ENCODE results near the gene POLR2L. TPM values are rescaled to one million over a fixed set of nuclear protein-coding genes. Genes with fewer than 3 reads are reported as not detected.

The POLR2L gene
- total and polyA plus RNA-seq, 9 donors, result 4.9 to 89.3 (median 62.7) TPM

DNA sequence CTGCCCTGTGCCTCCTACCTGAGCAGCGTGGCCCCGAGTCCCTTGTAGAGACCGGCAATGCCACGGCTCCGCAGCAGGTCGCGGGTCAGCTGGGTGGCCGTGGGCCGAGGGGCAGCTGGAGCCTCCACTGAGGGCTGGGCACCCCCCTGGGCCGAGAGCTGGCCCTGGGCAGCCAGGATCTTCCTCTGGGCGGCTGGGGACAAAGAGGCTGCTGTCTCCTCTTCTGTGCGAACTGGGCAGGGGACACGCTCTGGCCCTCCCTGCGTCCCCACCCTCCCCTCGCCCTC, 49.9 kb downstream of the POLR2L start:
- Histone ChIP-seq H3K9me3 (no peaks in the 10 kb centered on the region), H3K27me3 (no peaks in the 10 kb centered on the region), H3K4me3 (no peak overlapping the region), H3K27ac (no peak overlapping the region), H3K4me1 (ENCODE audit: insufficient read depth) (peaks cover 13% of the 10 kb centered on the region), H3K36me3 (no peaks in the 10 kb centered on the region)
- WGBS, 3 donors, result 89 to 92% (median 92%) methylated on average over 15 of the region's 15 CpGs
- no peak for DNase-seq
- TF ChIP-seq, protein P1, sequence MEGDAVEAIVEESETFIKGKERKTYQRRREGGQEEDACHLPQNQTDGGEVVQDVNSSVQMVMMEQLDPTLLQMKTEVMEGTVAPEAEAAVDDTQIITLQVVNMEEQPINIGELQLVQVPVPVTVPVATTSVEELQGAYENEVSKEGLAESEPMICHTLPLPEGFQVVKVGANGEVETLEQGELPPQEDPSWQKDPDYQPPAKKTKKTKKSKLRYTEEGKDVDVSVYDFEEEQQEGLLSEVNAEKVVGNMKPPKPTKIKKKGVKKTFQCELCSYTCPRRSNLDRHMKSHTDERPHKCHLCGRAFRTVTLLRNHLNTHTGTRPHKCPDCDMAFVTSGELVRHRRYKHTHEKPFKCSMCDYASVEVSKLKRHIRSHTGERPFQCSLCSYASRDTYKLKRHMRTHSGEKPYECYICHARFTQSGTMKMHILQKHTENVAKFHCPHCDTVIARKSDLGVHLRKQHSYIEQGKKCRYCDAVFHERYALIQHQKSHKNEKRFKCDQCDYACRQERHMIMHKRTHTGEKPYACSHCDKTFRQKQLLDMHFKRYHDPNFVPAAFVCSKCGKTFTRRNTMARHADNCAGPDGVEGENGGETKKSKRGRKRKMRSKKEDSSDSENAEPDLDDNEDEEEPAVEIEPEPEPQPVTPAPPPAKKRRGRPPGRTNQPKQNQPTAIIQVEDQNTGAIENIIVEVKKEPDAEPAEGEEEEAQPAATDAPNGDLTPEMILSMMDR (IDR thresholded peaks at IDR 0.05), result no peak
- TF ChIP-seq POLR2A (IDR thresholded peaks at IDR 0.05), result no peak
- no peak for TF ChIP-seq EP300 (IDR thresholded peaks at IDR 0.05)
- intact Hi-C loops (cut with DNase I), result no loop called here

DNA sequence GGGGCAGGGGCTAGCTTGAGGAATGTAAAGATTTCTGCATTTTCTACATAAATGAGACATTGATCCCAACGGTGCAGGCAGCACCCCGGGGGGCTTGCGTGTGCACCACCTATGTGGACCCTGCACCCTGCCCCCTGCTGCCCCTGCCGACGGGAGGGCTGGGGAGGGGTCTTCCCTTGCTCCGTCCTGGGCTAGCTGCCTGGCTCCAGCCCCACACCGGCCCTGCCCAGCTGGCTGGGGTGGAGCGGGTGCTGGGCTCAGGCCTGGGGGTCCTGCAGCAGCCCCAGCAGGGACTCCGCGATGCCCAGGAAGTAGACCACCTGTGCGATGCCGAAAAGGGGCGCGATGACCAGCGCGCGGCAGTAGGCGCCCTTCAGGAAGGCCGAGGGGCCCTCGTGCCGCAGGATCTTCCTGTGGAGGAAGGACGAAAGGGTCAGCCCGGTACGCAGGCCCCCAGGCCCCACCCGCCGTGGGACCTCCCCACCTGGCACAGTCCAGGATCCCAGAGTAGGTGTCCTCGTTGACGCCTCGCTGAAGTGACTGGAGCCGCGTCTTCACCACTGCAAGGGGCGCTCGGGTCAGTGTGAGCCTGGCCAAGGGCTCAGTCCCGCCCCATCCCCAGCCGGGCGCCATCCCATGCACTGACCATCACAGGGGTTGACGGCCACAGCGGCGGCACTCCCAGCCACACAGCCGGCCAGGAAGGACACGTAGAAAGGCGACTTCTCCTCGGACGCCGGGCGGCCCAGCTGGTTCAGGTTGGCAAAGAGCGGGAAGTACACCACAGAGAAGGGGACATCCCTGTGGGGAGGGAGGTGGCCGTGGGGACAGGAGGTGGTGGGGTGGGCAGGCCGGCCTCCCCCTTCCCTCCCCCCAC, 50.4 kb downstream of the POLR2L start:
- 83 to 92% (median 89%) methylated on average over 46 to 49 of the region's 49 CpGs for WGBS, 3 donors
- no peaks in the 10 kb centered on the region for H3K27me3 ChIP-seq

GRCh38 chr11:790721-791564, 51.4 kb downstream of the POLR2L start:
- H3K27me3 ChIP-seq, result no peaks in the 10 kb centered on the region
- intact Hi-C loops (cut with DNase I), result no loop called here
- TF ChIP-seq EP300 (IDR thresholded peaks at IDR 0.05) (no peak), POLR2A (IDR thresholded peaks at IDR 0.05) (no peak)
- TF ChIP-seq, protein P1 (IDR thresholded peaks at IDR 0.05), result no peak
- peaks cover 8% of the 10 kb centered on the region for H3K4me1 ChIP-seq (ENCODE audit: insufficient read depth)
- H3K9me3 ChIP-seq, result no peaks in the 10 kb centered on the region
- DNase-seq, result peak in 1 of 5 donors; percentile 26
- no peak overlapping the region for H3K27ac ChIP-seq
- 54 to 65% (median 62%) methylated on average over 16 to 18 of the region's 18 CpGs for WGBS, 3 donors
- no peak overlapping the region for H3K4me3 ChIP-seq
- H3K36me3 ChIP-seq, result no peaks in the 10 kb centered on the region

More for the DNA sequence above, 50.4 kb downstream of the POLR2L start:
- no peaks in the 10 kb centered on the region for H3K9me3 ChIP-seq
- H3K4me3 ChIP-seq, result no peak overlapping the region
- DNase-seq, result peak in 2 of 5 donors; percentile 26 to 46
- H3K27ac ChIP-seq, result no peak overlapping the region
- no peaks in the 10 kb centered on the region for H3K36me3 ChIP-seq
- TF ChIP-seq, protein P1 (IDR thresholded peaks at IDR 0.05), result no peak
- TF ChIP-seq EP300 (IDR thresholded peaks at IDR 0.05), result no peak
- no peak for TF ChIP-seq POLR2A (IDR thresholded peaks at IDR 0.05)
- intact Hi-C loops (cut with DNase I), result no loop called here
- peaks cover 13% of the 10 kb centered on the region for H3K4me1 ChIP-seq (ENCODE audit: insufficient read depth)

DNA sequence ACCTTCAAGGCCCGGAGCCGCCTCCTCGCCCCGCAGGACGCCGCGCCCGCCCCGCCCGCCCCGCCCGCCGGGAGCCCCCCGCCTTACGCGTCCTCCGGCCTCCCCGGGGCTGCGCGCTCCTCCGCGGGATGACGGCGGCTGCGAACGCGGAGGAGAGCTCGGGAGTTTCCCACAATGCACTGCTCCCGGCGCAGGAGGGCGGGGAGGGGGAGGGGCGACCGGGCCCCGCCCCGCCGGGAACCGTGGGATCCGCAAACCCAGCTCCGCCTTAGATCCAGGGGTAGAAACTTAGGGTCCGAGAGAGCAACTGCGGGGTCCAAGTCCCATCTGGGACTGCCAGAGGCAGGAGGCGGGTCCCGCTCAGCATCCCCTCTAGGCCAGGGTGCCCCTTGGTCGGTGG, 52.4 kb downstream of the POLR2L start, which contains the start of gene CEND1:
Gene CEND1 (minus strand): TSS at position 148 of the 400 bp plus-strand sequence. CDS start 1,514 bp downstream, outside the sequence.
- Histone ChIP-seq H3K4me1 (ENCODE audit: insufficient read depth) (peaks cover 2% of the 10 kb centered on the region), H3K4me3 (no peak within 1 kb of the TSS), H3K9me3 (no peaks in the 10 kb centered on the region), H3K27me3 (no peaks in the 10 kb centered on the region), H3K36me3 (no peaks in the 10 kb centered on the region), H3K27ac (no peak within 1 kb of the TSS)
- no peak for DNase-seq
- WGBS, 3 donors, result 2 to 3% (median 3%) methylated on average over 21 to 44 of the region's 44 CpGs
- TF ChIP-seq, protein P1 (IDR thresholded peaks at IDR 0.05), result no peak
- TF ChIP-seq EP300 (IDR thresholded peaks at IDR 0.05) (no peak), POLR2A (IDR thresholded peaks at IDR 0.05) (no peak)
- intact Hi-C loops (cut with DNase I), result no loop called here

Data from ovary (tissue), 9 donors.